ENCODE data around the gene GPR61. TPM values are rescaled to one million over a fixed set of nuclear protein-coding genes. Genes with fewer than 3 reads are reported as not detected.

The GPR61 gene
- total RNA-seq, 4 donors from 2014 or later = 0.11 to 3.8 (median 1.1) TPM

- Histone ChIP-seq H3K36me3 (no peaks in the 10 kb centered on the region), H3K4me1 (peaks cover 12 to 16% of the 10 kb centered on the region in 2 donors), H3K4me3 (replicated peaks in 1 of 3) (no peak overlapping the region), H3K27me3 (no peaks in the 10 kb centered on the region), H3K27ac (no peak overlapping the region), H3K9me3 (no peaks in the 10 kb centered on the region)
- 92 to 95% methylated on average over 20 to 25 of the region's 25 CpGs for WGBS, 2 donors
- no peak for DNase-seq
- intact Hi-C loops (cut with DNase I) = no loop called here
- TF ChIP-seq POLR2A (IDR thresholded peaks at IDR 0.05) (no peak), CTCF (IDR thresholded peaks at IDR 0.05) (no peak)
These were observed 31.4 kb upstream of the GPR61 start for GRCh38 chr1:109508001-109508872.

GRCh38 chr1:109508873-109509175 lies 30.8 kb upstream of the GPR61 start:
- no peaks in the 10 kb centered on the region for H3K9me3 ChIP-seq
- H3K4me1 ChIP-seq = peaks cover 12 to 16% of the 10 kb centered on the region in 2 donors
- intact Hi-C loops (cut with DNase I) = no loop called here
- H3K27ac ChIP-seq = no peak overlapping the region
- no peaks in the 10 kb centered on the region for H3K36me3 ChIP-seq
- H3K27me3 ChIP-seq = no peaks in the 10 kb centered on the region
- H3K4me3 ChIP-seq (replicated peaks in 1 of 3) = peak overlapping the region in 2 of 3 donors; percentile 18 to 86
- DNase-seq = no peak
- WGBS, 2 donors = 58 to 76% methylated on average over 7 of the region's 7 CpGs
- no peak for TF ChIP-seq POLR2A (IDR thresholded peaks at IDR 0.05)
- TF ChIP-seq CTCF (IDR thresholded peaks at IDR 0.05) = no peak

GRCh38 chr1:109509176-109510134 lies 30.2 kb upstream of the GPR61 start, which contains the start of gene AMIGO1:
AMIGO1 (minus strand) TSS chr1:109509727; CDS start chr1:109508912, 815 bp downstream.
- WGBS, 2 donors = 1% methylated on average over 19 to 31 of the region's 100 CpGs

GRCh38 chr1:109513110-109513710 lies 26.5 kb upstream of the GPR61 start:
- WGBS, 2 donors = 86 to 89% methylated on average over 2 of the region's 2 CpGs
- H3K27ac ChIP-seq = no peak overlapping the region
- no peaks in the 10 kb centered on the region for H3K27me3 ChIP-seq
- no peak overlapping the region for H3K4me3 ChIP-seq (replicated peaks in 1 of 3)
- no peak for DNase-seq
- peaks cover 8 to 13% of the 10 kb centered on the region in 2 donors for H3K4me1 ChIP-seq
- no peaks in the 10 kb centered on the region for H3K36me3 ChIP-seq
- no peaks in the 10 kb centered on the region for H3K9me3 ChIP-seq
- no peak for TF ChIP-seq POLR2A (IDR thresholded peaks at IDR 0.05)
- no peak for TF ChIP-seq CTCF (IDR thresholded peaks at IDR 0.05)
- intact Hi-C loops (cut with DNase I) = no loop called here

More at GRCh38 chr1:109509176-109510134, 30.2 kb upstream of the GPR61 start, which contains the start of gene AMIGO1:
- intact Hi-C loops (cut with DNase I) = no loop called here
- TF ChIP-seq CTCF (IDR thresholded peaks at IDR 0.05) = no peak
- TF ChIP-seq POLR2A (IDR thresholded peaks at IDR 0.05) = peak in 1 of 2 donors; percentile 30
- Histone ChIP-seq H3K36me3 (no peaks in the 10 kb centered on the region), H3K4me3 (replicated peaks in 1 of 3) (peak within 1 kb of the TSS; percentile 18 to 86 (median 37)), H3K9me3 (no peaks in the 10 kb centered on the region), H3K4me1 (peaks cover 8 to 13% of the 10 kb centered on the region in 2 donors), H3K27me3 (no peaks in the 10 kb centered on the region), H3K27ac (peak within 1 kb of the TSS in 2 of 3 donors; percentile 38 to 63)
- peak; percentile 65 to 71 for DNase-seq

Data from thyroid gland (tissue), 4 donors.